Progenitor cell of endocrine pancreas (in vitro differentiated cells): Measurements from ENCODE around the gene TRMO. TPM values are rescaled to one million over a fixed set of nuclear protein-coding genes. Genes with fewer than 3 reads are reported as not detected.

Source experiments
- DNase-seq: peaks from one replicate; pipeline ENCODE4 v3.0.0; 2021; ENCODE audit warnings: low spot score; ENCODE audit not compliant: unreplicated experiment
- H3K27ac Mint-ChIP-seq: 2 replicates; pipeline ENCODE4 v1.8.0; 2021; ENCODE audit warnings: mild to moderate bottlenecking, moderate library complexity, mixed read lengths
- H3K27me3 Mint-ChIP-seq: 2 replicates; pipeline ENCODE4 v1.8.0; 2021; ENCODE audit warnings: mixed read lengths
- H3K36me3 Mint-ChIP-seq: 2 replicates; pipeline ENCODE4 v1.8.0; 2022; ENCODE audit warnings: mixed read lengths; ENCODE audit not compliant: insufficient read depth
- H3K4me1 Mint-ChIP-seq: 2 replicates; pipeline ENCODE4 v1.8.0; 2021; ENCODE audit warnings: low read depth, mixed read lengths
- H3K4me3 Mint-ChIP-seq: 2 replicates; pipeline ENCODE4 v1.8.0; 2021; ENCODE audit warnings: low read depth, mild to moderate bottlenecking, moderate library complexity, mixed read lengths
- H3K9me3 Mint-ChIP-seq: 2 replicates; pipeline ENCODE4 v1.8.0; 2021; ENCODE audit warnings: low read depth, mixed read lengths
- CTCF ChIP-seq: fragments of 200-600 bp; sonication (generic); IDR thresholded peaks from one replicate; pipeline ENCODE4 v1.5.0; 2021; ENCODE audit warnings: antibody characterized with exemption, mild to moderate bottlenecking; ENCODE audit not compliant: unreplicated experiment
- total RNA-seq: library from RNA; stranded (reverse); gene quantifications from 2 replicates; pipeline ENCODE4 v1.2.1, GENCODE V29; 2021

The TRMO gene
- total RNA-seq, 1 donor from 2014 or later: 14.2 TPM

DNA sequence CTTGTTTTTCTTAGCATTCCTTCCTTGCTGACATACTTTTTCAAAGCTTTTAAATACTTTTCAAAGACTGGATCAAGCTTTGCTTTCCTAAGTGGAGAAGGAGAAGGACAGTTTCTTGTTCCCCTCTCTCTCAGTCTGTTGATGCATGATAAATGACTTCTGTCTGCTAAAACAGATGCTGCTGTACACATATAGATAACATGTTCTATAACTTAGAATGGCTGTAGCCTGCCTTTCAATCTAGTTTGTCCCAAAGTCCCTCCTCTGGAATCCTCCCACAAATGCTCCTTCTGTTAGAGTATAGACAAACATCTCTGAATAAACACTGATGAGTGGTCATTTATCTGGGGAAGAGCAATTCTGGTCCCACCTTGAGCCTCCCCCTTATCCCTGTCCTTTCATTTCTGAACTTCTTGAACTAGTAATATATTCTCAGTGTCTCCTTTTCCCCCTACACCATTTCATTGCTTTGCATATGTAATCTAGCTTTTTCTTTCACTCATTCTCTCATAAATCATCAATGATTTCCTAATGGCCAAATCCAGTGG, 21.1 kb upstream of the TRMO start:
- TF ChIP-seq CTCF: no peak
- no peak overlapping the region for H3K27ac Mint-ChIP-seq
- H3K4me3 Mint-ChIP-seq: no peak overlapping the region
- H3K27me3 Mint-ChIP-seq: peaks cover 34% of the 10 kb centered on the region
- H3K36me3 Mint-ChIP-seq: no peaks in the 10 kb centered on the region
- H3K4me1 Mint-ChIP-seq: no peaks in the 10 kb centered on the region
- H3K9me3 Mint-ChIP-seq: no peaks in the 10 kb centered on the region
- DNase-seq: no peak

DNA sequence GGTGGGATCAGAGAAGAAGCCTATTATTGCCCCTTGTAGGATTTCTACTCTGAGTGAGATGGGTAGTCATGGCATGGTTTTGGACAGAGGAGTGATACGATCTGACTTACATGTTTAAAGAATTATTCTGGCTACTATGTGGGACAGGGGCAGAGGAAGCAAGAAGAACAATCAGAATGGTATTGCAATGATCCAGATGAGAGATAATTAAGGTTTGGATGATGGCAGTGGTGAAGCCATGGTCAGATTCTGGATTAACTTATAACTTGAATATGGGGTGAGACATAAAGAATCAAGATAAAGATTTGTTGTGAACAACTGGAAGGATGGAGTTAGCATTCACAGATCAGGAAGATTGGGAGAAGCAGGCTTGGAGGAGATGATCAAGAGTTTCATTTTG, 19.0 kb upstream of the TRMO start:
- Mint-ChIP-seq H3K27me3 (peaks cover 49% of the 10 kb centered on the region), H3K4me1 (no peaks in the 10 kb centered on the region), H3K36me3 (no peaks in the 10 kb centered on the region), H3K4me3 (no peak overlapping the region), H3K27ac (no peak overlapping the region), H3K9me3 (no peaks in the 10 kb centered on the region)
- TF ChIP-seq CTCF: no peak
- DNase-seq: no peak

DNA sequence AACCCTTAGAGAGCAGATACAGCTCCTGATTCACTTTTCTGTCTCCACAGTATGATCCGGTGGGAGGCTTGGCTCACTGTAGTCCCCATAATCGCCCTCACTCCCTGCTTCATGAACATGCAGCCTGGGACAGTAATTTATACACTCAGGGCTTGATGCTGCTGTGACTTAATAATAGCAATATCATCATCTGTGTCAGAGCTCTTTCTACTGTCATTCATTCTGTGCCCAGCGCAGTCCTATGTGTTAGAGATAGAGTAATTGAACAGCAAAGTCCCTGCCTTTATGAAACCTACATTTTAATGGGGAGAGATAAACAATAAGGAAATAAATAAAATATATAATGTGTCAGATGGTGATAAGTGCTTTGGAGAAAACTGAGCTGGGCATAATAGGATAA, 18.4 kb upstream of the TRMO start:
- no peaks in the 10 kb centered on the region for H3K4me1 Mint-ChIP-seq
- no peaks in the 10 kb centered on the region for H3K9me3 Mint-ChIP-seq
- H3K36me3 Mint-ChIP-seq: no peaks in the 10 kb centered on the region
- TF ChIP-seq CTCF: no peak
- no peak overlapping the region for H3K4me3 Mint-ChIP-seq
- no peak overlapping the region for H3K27ac Mint-ChIP-seq
- peaks cover 54% of the 10 kb centered on the region for H3K27me3 Mint-ChIP-seq
- no peak for DNase-seq

GRCh38 chr9:97940233-97940632, 17.9 kb upstream of the TRMO start:
- TF ChIP-seq CTCF: no peak
- Mint-ChIP-seq H3K4me3 (no peak overlapping the region), H3K27me3 (peaks cover 59% of the 10 kb centered on the region), H3K9me3 (no peaks in the 10 kb centered on the region), H3K27ac (no peak overlapping the region), H3K36me3 (no peaks in the 10 kb centered on the region), H3K4me1 (no peaks in the 10 kb centered on the region)
- no peak for DNase-seq

DNA sequence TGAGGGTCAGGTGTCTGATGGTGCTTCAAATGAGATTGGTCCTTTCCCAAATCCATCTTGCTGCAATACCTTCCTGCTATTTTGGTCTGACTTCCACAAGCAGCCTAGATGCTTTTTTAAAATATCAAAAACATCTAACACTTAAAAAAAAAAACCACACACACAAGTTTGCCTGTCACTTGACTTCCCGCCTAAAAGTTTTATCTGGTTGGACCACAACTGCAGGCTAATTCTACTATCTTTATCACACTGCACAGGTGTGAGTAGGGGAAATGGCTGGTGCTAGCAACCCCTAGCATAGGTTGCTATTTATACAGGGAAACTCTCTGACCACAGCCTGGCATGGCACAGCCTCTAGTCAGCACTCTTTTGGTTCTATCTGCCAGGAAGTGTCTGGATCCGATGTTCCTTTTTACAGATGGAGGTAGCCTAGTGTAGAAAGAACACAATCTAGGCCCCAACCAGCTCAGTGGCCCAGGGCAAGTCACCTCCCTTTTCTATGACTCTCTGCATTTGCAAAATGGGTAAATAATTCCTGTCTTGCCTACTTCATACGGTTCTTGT, 15.9 kb upstream of the TRMO start, which contains the start of gene HEMGN:
Gene HEMGN (minus strand): TSS at position 92 of the 564 bp plus-strand sequence. CDS start 36 bp downstream, at position 56.
- TF ChIP-seq CTCF: no peak
- no peak for DNase-seq
- Mint-ChIP-seq H3K27me3 (peaks cover 78% of the 10 kb centered on the region), H3K36me3 (no peaks in the 10 kb centered on the region), H3K27ac (no peak within 1 kb of the TSS), H3K9me3 (no peaks in the 10 kb centered on the region), H3K4me3 (no peak within 1 kb of the TSS), H3K4me1 (no peaks in the 10 kb centered on the region)
